Stimulated activated CD8-positive, alpha-beta memory T cell treated with anti-CD3 and anti-CD28 coated beads, Interleukin-12 subunit alpha, Interleukin-12 subunit beta, amount 100 ng/mL, for 24 hours (primary cell): ENCODE data around the gene ARHGEF3.
"Not testable (repeated sequence)": the region's sequence is repeated elsewhere in the genome, so short reads cannot be mapped to it uniquely, and the experiment has no call there.

Source experiments
- DNase-seq: peaks from one replicate; pipeline ENCODE4 v3.0.0-alpha.2; 2020; ENCODE audit errors: extremely low read depth

The ARHGEF3 gene

DNA sequence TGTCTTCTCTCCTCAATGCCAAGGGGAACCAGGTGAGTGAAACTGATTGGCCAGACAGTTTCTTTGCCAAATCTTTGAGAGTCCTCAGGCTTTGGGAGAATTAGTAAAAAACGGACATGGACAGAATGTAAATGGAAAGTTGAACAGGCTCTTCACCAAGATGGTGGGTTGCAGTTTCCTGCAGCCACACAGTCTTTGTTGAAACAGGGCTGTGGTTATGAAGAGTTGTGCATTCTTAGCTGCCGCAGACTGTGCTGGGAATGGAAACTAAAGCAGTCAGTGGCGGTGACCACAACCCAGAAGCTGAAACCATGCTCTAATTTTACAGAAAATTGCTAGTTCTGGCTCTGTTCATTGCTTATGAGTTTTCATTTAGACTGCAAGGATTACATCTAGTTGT lies 76.6 kb downstream of the ARHGEF3 start:
- DNase-seq, result peak; percentile 22

DNA sequence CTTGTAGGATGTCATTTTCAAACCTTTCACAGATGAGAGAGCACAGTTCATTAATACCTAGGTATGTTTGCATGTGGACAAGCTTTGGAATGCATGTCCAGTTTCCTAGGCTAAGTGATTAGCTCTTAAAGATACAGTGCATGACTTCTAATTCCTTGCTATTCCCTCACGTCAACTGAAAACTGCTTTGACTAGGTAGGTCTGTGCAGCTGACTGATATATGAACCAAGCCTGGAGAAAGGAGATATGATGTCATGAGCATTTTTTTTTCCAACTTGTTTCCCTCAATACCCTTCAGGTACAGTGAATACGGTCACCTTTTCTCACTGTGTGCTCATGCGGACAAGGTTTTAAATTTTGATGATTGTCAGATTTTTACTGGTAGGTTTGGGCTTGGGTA lies 77.1 kb downstream of the ARHGEF3 start:
- DNase-seq, result no peak

- DNase-seq, result no peak
Observed at GRCh38 chr3:56720849-56721248, 80.9 kb downstream of the ARHGEF3 start.

GRCh38 chr3:56718809-56719208 lies 82.9 kb downstream of the ARHGEF3 start:
- DNase-seq, result not testable (repeated sequence)

DNA sequence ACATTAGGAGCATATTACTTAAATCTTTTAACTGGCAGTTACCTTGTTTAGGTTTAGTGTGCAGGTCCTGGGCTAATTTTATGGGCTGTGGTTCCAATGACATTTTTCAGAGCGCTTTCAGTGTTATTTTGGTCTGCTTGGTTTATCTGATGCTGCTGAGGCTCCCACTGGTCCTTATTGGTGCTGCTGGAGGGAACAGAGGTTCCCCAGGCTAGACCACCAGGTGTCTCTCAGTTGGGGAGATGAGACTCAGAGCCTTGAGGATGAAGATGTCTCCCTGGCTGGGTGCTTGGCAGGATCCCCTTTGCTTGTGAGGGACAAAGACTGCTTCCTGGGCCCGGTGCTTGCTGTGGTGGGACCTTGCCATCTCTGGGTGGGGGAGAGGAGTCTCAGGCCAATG lies 90.4 kb downstream of the ARHGEF3 start:
- DNase-seq, result no peak

DNA sequence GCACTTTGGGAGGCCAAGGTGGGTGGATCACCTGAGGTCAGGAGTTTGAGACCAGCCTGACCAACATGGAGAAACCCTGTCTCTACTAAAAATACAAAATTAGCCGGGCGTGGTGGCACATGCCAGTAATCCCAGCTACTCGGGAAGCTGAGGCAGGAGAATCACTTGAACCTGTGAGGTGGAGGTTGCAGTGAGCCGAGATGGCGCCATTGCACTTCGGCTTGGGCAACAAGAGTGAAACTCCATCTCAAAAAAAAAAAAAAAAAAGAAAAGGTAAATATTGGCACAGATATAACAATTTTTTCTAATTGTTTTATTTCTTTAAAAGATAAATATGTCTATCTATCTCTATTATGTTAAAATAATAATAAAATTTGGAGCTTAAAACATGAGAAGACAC lies 94.3 kb downstream of the ARHGEF3 start:
- not testable (repeated sequence) for DNase-seq

DNA sequence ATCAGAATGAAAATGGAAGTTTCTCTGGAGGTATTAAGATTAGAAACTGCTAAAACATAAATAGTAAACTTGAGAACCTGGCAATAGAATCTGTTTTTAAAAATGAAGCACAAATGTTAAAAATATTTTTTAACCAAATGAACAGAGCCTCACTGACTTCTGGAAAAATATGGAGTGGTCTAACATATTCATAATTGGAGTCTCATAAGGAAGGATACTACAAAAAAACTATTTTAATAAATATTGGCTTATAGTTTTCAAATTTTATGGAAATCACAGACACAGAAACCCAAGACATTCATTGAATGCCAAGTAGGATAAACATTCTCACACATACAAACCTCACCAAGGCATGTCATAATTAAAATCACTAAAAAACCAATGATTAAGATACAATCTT lies 95.1 kb downstream of the ARHGEF3 start:
- DNase-seq, result no peak

GRCh38 chr3:56704706-56705105 lies 97.0 kb downstream of the ARHGEF3 start:
- DNase-seq, result no peak

DNA sequence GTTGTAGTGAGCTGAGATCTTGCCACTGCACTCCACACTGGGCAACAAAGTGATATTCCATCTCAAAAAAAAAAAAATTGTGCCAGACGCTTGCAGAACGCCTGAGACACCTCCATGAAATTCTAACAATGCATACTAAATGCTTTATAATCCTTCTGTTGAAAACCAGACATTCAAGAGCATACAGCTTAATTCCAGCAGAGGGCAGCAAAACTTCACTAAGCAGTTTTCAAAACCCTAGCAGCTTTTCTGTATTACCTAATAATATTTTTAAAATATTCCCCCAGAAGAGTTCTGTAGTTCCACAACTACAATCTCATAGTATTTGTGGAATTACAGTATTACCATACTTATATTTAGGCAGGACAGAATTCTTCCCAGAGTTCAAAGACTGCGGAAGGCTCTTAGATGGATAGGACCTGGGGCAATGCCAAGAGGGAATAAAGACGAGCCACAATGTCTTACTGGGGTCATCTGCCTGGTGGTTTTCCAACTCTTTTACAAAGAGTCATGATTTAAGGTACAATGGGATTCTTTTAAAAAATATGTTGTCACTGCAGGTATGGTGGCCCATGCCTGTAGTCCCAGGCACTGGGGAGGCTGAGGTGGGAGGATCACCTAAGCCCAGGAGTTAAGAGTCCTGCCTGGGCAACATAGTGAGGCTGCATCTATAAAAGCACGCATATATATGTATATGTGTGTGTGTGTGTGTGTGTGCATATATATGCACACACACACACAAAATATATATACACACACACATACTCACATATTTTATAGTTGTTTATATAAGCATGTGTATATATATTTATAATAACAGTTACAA lies 99.0 kb downstream of the ARHGEF3 start:
- DNase-seq, result no peak

- DNase-seq, result no peak
Observed at GRCh38 chr3:56700151-56700550, 101.6 kb downstream of the ARHGEF3 start.

DNA sequence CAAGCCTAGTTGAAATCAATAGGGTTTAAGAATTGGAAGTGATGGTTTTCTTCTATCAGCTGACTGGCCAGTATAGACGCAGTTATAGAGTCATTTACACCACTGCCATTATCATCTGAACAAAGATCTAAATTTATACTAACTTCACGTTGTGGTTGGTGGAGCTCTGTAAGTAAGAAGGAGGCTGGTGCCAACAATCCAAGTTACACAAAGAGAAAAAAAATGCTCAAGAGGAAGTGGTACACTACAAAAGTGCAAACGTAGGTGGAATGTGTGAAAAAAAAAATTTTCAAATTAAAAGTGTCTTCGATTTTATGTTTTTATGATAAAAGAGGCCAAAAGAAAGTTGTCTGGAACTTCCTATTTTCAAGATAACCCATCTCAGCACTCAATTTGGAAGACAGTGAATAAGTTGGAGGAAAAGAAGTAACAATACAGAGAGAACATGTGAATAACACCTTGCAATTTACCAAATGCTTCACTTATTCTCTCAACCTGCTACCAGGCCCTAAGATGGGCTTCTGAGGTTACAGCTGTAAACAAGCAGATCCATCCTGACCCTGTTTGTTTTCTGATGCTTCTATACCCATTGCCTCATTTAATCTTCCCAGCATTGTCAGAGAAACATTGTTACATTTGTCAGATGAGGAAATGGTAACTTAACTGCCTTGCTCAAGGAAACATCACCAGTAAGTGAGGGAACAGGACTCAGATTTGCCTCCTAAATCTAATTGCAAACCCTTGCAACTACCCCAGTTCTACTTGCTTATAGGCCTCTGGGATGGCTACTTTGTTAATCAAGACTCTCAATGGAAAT lies 106.7 kb downstream of the ARHGEF3 start:
- DNase-seq, result no peak

- no peak for DNase-seq
Observed at GRCh38 chr3:56693750-56694149, 108.0 kb downstream of the ARHGEF3 start.

DNA sequence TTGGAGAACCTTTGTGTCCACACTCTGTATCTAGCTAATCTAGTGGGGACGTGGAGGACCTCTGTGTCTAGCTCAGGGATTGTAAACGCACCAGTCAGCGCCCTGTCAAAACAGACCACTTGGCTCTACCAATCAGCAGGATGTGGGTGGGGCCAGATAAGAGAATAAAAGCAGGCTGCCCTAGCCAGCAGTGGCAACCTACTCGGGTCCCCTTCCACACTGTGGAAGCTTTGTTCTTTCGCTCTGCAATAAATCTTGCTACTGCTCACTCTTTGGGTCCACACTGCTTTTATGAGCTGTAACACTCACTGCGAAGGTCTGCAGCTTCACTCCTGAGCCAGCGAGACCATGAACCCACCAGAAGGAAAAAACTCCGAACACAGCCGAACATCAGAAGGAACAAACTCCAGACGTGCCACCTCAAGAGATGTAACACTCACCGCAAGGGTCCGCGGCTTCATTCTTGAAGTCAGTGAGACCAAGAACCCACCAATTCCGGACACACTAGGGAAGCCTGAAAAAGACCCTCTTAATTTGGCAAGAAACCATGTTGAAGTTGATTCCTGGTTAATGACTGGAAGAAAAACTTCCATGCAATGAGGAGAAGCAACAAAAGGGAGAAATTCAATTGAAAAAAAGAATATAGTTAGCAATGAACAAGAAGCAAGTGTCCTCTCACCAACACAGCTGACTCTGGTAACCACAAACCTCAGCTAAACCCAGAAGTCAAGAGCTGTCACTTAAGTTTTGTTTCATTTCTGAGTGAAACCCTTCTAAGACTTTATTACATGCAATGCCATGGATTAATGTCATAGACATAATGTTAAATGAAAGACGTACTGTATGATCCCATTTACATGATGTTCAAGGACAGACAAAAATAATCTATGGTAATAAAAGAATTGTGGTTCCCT lies 109.0 kb downstream of the ARHGEF3 start:
- not testable (repeated sequence) for DNase-seq

GRCh38 chr3:56692001-56692365 lies 109.8 kb downstream of the ARHGEF3 start:
- not testable (repeated sequence) for DNase-seq

GRCh38 chr3:56691165-56692000 lies 110.4 kb downstream of the ARHGEF3 start:
- DNase-seq, result no peak

DNA sequence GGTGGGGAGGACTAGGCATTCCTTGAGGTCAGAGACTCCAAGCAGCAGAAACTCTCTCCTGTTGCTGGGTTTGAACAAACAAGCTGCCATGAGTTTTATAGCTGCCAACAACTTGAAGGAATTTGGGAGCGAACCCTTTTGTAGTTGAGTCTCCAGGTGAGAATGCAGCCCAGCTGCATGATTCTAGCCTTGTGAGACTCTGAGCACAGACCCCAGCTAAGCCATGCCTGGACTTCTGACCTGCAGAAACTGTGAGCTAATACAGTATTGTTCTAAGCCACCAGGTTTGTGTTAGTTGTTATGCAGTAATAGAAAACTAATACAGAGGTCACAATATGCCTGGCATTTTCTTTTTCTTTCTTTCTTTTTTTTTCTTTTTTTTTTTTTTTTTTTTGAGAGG lies 112.4 kb downstream of the ARHGEF3 start:
- DNase-seq, result no peak

DNA sequence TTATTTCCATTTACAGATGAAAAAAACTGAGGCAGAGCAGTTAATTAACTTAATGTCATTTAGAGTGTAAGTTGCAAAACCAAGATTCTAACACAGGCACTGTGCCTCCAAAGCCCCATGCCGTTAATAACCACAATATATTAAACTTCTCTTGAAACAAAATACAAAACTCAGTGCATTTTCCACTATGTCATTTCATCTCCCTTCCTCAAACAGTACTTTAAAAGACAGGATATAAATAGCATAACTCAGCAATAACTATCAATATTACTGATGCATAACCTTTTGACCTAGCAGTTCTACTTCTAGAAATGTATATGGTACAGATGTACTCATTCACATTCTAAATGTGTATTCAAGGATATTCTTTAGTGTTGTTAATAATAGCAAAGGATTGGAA lies 113.6 kb downstream of the ARHGEF3 start:
- no peak for DNase-seq

GRCh38 chr3:56684029-56684428 lies 117.7 kb downstream of the ARHGEF3 start:
- no peak for DNase-seq

GRCh38 chr3:56683122-56683817 lies 118.5 kb downstream of the ARHGEF3 start, which contains the start of gene TASOR:
TSS of gene TASOR (minus strand) at chr3:56683265. CDS start at chr3:56683006, 259 bp downstream.
- peak; percentile 69 for DNase-seq

- peak; percentile 48 for DNase-seq
Observed at GRCh38 chr3:56682462-56683121, 119.2 kb downstream of the ARHGEF3 start.
